KOPT-K1 (cell line): ENCODE results near the gene TBC1D20.

Experiments used
- H3K27ac ChIP-seq: fragments of 200-600 bp; sonication (generic); 2 replicates; pipeline ENCODE4 v1.5.1; 2016; ENCODE audit warnings: antibody characterized with exemption, mild to moderate bottlenecking, low read depth, low read length; ENCODE audit not compliant: poor library complexity, severe bottlenecking
- H3K36me3 ChIP-seq: fragments of 200-600 bp; sonication (generic); 2 replicates; pipeline ENCODE4 v1.5.1; 2017; ENCODE audit warnings: antibody characterized with exemption, mild to moderate bottlenecking, low read length, moderate library complexity; ENCODE audit not compliant: insufficient read depth
- H3K9me3 ChIP-seq: fragments of 200-600 bp; sonication (generic); 2 replicates; pipeline ENCODE4 v1.5.1; 2017; ENCODE audit warnings: antibody characterized with exemption, low read length, mild to moderate bottlenecking; ENCODE audit not compliant: insufficient read depth, poor library complexity, severe bottlenecking

TBC1D20 gene

GRCh38 chr20:407133-407952, 55.0 kb downstream of the TBC1D20 start:
- H3K9me3 ChIP-seq: peaks cover 6% of the 10 kb centered on the region
- peak overlapping the region; percentile 64 for H3K27ac ChIP-seq
- peaks cover 26% of the 10 kb centered on the region for H3K36me3 ChIP-seq

GRCh38 chr20:406200-407132, 55.9 kb downstream of the TBC1D20 start:
- peaks cover 17% of the 10 kb centered on the region for H3K36me3 ChIP-seq
- no peak overlapping the region for H3K27ac ChIP-seq
- H3K9me3 ChIP-seq: no peaks in the 10 kb centered on the region

- Histone ChIP-seq H3K27ac (no peak overlapping the region), H3K9me3 (no peaks in the 10 kb centered on the region)
These were observed 58.2 kb downstream of the TBC1D20 start for GRCh38 chr20:404088-404487.

GRCh38 chr20:403582-403957, 58.8 kb downstream of the TBC1D20 start:
- Histone ChIP-seq H3K36me3 (peaks cover 2% of the 10 kb centered on the region; the same call in 1 of the 2 replicates), H3K27ac (peak overlapping the region; percentile 71), H3K9me3 (no peaks in the 10 kb centered on the region)

More at GRCh38 chr20:404088-404487, 58.2 kb downstream of the TBC1D20 start:
- H3K36me3 ChIP-seq: no peaks in the 10 kb centered on the region

GRCh38 chr20:402898-403581, 59.3 kb downstream of the TBC1D20 start:
- Histone ChIP-seq H3K27ac (peak overlapping the region; percentile 71), H3K36me3 (peaks cover 5% of the 10 kb centered on the region; the same call in 1 of the 2 replicates), H3K9me3 (no peaks in the 10 kb centered on the region)

GRCh38 chr20:402496-402885, 59.8 kb downstream of the TBC1D20 start:
- Histone ChIP-seq H3K27ac (peak overlapping the region; percentile 71), H3K36me3 (peaks cover 10% of the 10 kb centered on the region), H3K9me3 (no peaks in the 10 kb centered on the region)

GRCh38 chr20:401682-402495, 60.4 kb downstream of the TBC1D20 start:
- Histone ChIP-seq H3K9me3 (no peaks in the 10 kb centered on the region), H3K27ac (peak overlapping the region; percentile 71), H3K36me3 (peaks cover 16% of the 10 kb centered on the region)

- Histone ChIP-seq H3K27ac (peak overlapping the region; percentile 71), H3K9me3 (no peaks in the 10 kb centered on the region), H3K36me3 (peaks cover 28% of the 10 kb centered on the region)
These were observed 61.7 kb downstream of the TBC1D20 start for GRCh38 chr20:400454-401275.

GRCh38 chr20:400128-400453, 62.2 kb downstream of the TBC1D20 start:
- H3K9me3 ChIP-seq: no peaks in the 10 kb centered on the region
- peaks cover 34% of the 10 kb centered on the region for H3K36me3 ChIP-seq
- peak overlapping the region; percentile 71 for H3K27ac ChIP-seq

- Histone ChIP-seq H3K27ac (no peak overlapping the region), H3K36me3 (peaks cover 43% of the 10 kb centered on the region), H3K9me3 (no peaks in the 10 kb centered on the region)
These were observed 63.1 kb downstream of the TBC1D20 start for GRCh38 chr20:399182-399707.

- H3K9me3 ChIP-seq: no peaks in the 10 kb centered on the region
- H3K27ac ChIP-seq: no peak overlapping the region
- H3K36me3 ChIP-seq: peaks cover 58% of the 10 kb centered on the region
These were observed 64.7 kb downstream of the TBC1D20 start for GRCh38 chr20:397432-398237.

GRCh38 chr20:396619-397431, 65.5 kb downstream of the TBC1D20 start:
- Histone ChIP-seq H3K9me3 (no peaks in the 10 kb centered on the region), H3K36me3 (peaks cover 66% of the 10 kb centered on the region), H3K27ac (no peak overlapping the region)
